ENCODE results near the gene PGGHG.
A peak's percentile ranks its signal among the peaks of the same experiment; 100 is the strongest.
"Not testable (repeated sequence)": the region's sequence is repeated elsewhere in the genome, so short reads cannot be mapped to it uniquely, and the experiment has no call there.

Gene PGGHG

DNA sequence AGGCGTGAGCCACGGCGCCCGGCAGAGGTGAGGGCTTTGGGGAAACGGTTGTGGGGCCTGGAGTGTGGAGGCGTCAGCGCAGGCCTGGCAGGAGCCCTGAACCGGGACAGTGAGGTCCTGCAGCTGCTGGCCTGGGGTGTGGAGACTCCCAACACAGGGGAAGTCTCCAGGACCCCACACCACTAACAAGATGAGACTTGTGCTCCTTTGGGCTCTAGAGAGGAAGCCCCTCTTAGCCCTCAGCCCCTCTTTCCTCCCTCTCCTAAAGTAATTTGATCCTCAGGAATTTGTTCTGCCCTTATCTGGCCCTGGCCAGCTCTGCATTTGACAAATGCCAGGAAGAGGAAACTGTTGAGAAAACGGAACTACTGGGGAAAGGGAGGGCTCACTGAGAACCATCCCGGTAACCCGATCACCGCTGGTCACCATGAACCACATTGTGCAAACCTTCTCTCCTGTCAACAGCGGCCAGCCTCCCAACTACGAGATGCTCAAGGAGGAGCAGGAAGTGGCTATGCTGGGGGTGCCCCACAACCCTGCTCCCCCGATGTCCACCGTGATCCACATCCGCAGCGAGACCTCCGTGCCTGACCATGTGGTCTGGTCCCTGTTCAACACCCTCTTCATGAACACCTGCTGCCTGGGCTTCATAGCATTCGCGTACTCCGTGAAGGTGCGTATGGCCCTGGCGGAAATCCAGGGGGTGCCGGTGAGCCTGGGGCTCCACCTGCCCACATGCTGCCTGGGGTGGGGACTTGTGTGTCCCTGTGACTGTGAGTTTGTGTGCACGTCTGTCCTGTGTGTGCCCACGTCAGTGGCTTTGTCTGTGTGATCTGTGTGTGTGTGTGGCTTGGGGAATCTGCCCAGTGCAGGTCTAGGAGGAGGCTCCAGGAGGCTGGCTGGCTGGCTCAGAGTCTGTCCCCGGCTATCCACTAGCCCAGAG is 19.1 kb downstream of the PGGHG start, which contains the start of gene IFITM2:
IFITM2 (plus strand) TSS at position 51 of the 943 bp plus-strand sequence; CDS start at position 428, 377 bp downstream.
- Histone ChIP-seq H3K4ac (ENCODE audit: low read depth, low read length) (peak within 1 kb of the TSS; percentile 33), H2BK12ac (ENCODE audit: low read length) (peak within 1 kb of the TSS; percentile 89), H2BK120ac (ENCODE audit: insufficient read depth, low read length, poor library complexity) (peak within 1 kb of the TSS; percentile 61), H3K4me2 (ENCODE audit: low read length) (peak within 1 kb of the TSS; percentile 56), H3K14ac (ENCODE audit: low read length) (peak within 1 kb of the TSS; percentile 59), H3K4me1 (ENCODE audit: control insufficient read depth in 1 of 2, insufficient read depth in 2 of 2, low read length in 2 of 2) (peaks cover 12 to 19% of the 10 kb centered on the region in 2 experiments), H4K8ac (ENCODE audit: low read depth, low read length) (peak within 1 kb of the TSS; percentile 67), H2AFZ (ENCODE audit: insufficient read depth, low read length, poor library complexity) (peak within 1 kb of the TSS; percentile 17), H3K27ac (ENCODE audit: low read depth, low read length) (peak within 1 kb of the TSS; percentile 32), H3K18ac (ENCODE audit: low read length) (peak within 1 kb of the TSS; percentile 42), H4K91ac (ENCODE audit: low read depth, low read length) (peak within 1 kb of the TSS; percentile 84), H3K4me3 (ENCODE audit: low read depth, low read length) (peak within 1 kb of the TSS; percentile 51), H2AK5ac (ENCODE audit: low read length) (peak within 1 kb of the TSS; percentile 38)
- not testable (repeated sequence) for H4K12ac ChIP-seq (ENCODE audit: low read depth, low read length); H3K36me3 ChIP-seq (ENCODE audit: control insufficient read depth in 1 of 2, insufficient read depth in 2 of 2, low read length in 2 of 2); H3K23ac ChIP-seq (ENCODE audit: low read length); H3K27me3 ChIP-seq (ENCODE audit: insufficient read depth, low read length); H3K79me1 ChIP-seq (ENCODE audit: low read length); H3K9ac ChIP-seq (ENCODE audit: low read length); H3K9me3 ChIP-seq (ENCODE audit: insufficient read depth, low read depth, low read length); H2BK5ac ChIP-seq (ENCODE audit: low read depth, low read length, poor library complexity); H3K79me2 ChIP-seq (ENCODE audit: control insufficient read depth, insufficient read depth, low read length, poor library complexity)
- DNase-seq: peak in 1 of 2 donors; percentile 44
- no CpG with 5 or more reads among the region's 28 CpGs for WGBS (ENCODE audit: extremely low coverage, insufficient coverage, insufficient read length)

DNA sequence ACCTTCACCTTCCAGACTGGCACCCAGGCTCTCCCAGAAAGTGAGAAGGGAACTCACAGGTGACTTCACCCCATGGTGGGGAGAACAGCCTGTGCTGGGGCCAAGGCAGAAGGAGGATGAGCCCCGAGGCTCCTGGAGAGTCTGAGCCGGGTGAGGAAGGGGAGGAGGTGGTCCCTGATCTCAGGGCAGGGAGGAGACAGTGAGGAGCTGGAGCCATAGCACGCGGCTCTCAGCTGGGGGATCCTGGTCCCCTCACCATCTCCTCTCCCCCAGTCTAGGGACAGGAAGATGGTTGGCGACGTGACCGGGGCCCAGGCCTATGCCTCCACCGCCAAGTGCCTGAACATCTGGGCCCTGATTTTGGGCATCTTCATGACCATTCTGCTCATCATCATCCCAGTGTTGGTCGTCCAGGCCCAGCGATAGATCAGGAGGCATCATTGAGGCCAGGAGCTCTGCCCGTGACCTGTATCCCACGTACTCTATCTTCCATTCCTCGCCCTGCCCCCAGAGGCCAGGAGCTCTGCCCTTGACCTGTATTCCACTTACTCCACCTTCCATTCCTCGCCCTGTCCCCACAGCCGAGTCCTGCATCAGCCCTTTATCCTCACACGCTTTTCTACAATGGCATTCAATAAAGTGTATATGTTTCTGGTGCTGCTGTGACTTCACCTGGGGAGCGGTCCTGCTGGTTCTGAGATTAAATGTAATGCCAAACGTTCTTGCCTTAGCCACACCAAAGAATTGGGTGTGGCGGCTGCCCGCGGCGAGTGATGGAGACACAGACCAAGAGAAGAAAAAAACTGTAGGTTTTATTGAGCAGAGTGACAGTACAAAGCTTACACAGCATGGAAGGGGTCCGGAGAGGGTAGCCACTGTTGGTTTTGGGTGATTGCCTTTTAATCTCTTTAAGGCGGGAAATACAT is 20.1 kb downstream of the PGGHG start:
- H3K9ac ChIP-seq (ENCODE audit: low read length); H3K27me3 ChIP-seq (ENCODE audit: insufficient read depth, low read length); H3K4me3 ChIP-seq (ENCODE audit: low read depth, low read length); H2BK120ac ChIP-seq (ENCODE audit: insufficient read depth, low read length, poor library complexity); H4K8ac ChIP-seq (ENCODE audit: low read depth, low read length); H3K9me3 ChIP-seq (ENCODE audit: insufficient read depth, low read depth, low read length); H3K4me2 ChIP-seq (ENCODE audit: low read length); H2BK5ac ChIP-seq (ENCODE audit: low read depth, low read length, poor library complexity); H2BK12ac ChIP-seq (ENCODE audit: low read length); H3K36me3 ChIP-seq (ENCODE audit: control insufficient read depth in 1 of 2, insufficient read depth in 2 of 2, low read length in 2 of 2); H3K14ac ChIP-seq (ENCODE audit: low read length); H3K27ac ChIP-seq (ENCODE audit: low read depth, low read length); H2AFZ ChIP-seq (ENCODE audit: insufficient read depth, low read length, poor library complexity); H3K18ac ChIP-seq (ENCODE audit: low read length); H3K4ac ChIP-seq (ENCODE audit: low read depth, low read length); H3K23ac ChIP-seq (ENCODE audit: low read length); H4K91ac ChIP-seq (ENCODE audit: low read depth, low read length); H4K12ac ChIP-seq (ENCODE audit: low read depth, low read length); H2AK5ac ChIP-seq (ENCODE audit: low read length); H3K79me2 ChIP-seq (ENCODE audit: control insufficient read depth, insufficient read depth, low read length, poor library complexity): not testable (repeated sequence)
- DNase-seq: peak; percentile 90 to 94
- H3K79me1 ChIP-seq (ENCODE audit: low read length): peaks cover 12% of the 10 kb centered on the region
- WGBS (ENCODE audit: extremely low coverage, insufficient coverage, insufficient read length): no CpG with 5 or more reads among the region's 24 CpGs
- H3K4me1 ChIP-seq (ENCODE audit: control insufficient read depth in 1 of 2, insufficient read depth in 2 of 2, low read length in 2 of 2): peaks cover 18 to 24% of the 10 kb centered on the region in 2 experiments

DNA sequence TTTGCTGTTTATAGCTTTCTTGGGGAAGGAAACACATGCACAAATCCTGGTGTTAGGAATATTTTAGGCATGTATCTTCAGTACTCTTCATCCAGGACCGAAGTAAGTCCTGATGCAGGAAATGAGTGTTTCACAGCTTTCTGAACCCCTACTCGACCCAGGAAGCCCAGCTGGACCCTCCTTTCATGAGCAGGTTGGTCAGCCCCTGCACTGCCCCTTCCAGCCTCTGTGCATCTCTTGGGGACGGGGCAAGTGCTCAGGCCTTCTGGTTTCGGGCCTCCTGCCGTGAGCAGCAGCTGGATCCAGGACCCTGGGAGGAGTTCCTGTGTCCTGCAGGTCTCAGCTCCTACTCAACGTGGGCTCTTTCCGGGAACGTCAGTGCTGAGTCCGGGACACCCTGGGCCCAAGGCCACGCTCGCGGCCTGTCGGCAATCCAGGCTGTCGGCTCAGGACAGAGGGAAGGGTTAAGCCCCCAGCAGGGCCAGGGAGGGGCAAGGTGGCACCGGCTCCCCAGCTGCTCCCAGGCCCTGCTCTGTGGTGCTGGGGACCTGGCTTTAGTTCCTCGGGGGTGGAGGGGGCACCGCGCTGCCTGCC is 21.1 kb downstream of the PGGHG start:
- not testable (repeated sequence) for H3K79me2 ChIP-seq (ENCODE audit: control insufficient read depth, insufficient read depth, low read length, poor library complexity); H3K27me3 ChIP-seq (ENCODE audit: insufficient read depth, low read length); H3K9ac ChIP-seq (ENCODE audit: low read length); H2BK12ac ChIP-seq (ENCODE audit: low read length); H3K14ac ChIP-seq (ENCODE audit: low read length); H2AK5ac ChIP-seq (ENCODE audit: low read length); H4K91ac ChIP-seq (ENCODE audit: low read depth, low read length); H2BK120ac ChIP-seq (ENCODE audit: insufficient read depth, low read length, poor library complexity); H2BK5ac ChIP-seq (ENCODE audit: low read depth, low read length, poor library complexity); H4K8ac ChIP-seq (ENCODE audit: low read depth, low read length); H3K18ac ChIP-seq (ENCODE audit: low read length); H3K4ac ChIP-seq (ENCODE audit: low read depth, low read length); H3K36me3 ChIP-seq (ENCODE audit: control insufficient read depth in 1 of 2, insufficient read depth in 2 of 2, low read length in 2 of 2); DNase-seq; H3K27ac ChIP-seq (ENCODE audit: low read depth, low read length); H3K9me3 ChIP-seq (ENCODE audit: insufficient read depth, low read depth, low read length); H3K4me3 ChIP-seq (ENCODE audit: low read depth, low read length); H3K23ac ChIP-seq (ENCODE audit: low read length); H4K12ac ChIP-seq (ENCODE audit: low read depth, low read length); H2AFZ ChIP-seq (ENCODE audit: insufficient read depth, low read length, poor library complexity)
- Histone ChIP-seq H3K4me2 (ENCODE audit: low read length) (peak overlapping the region; percentile 0), H3K79me1 (ENCODE audit: low read length) (peaks cover 13% of the 10 kb centered on the region), H3K4me1 (ENCODE audit: control insufficient read depth in 1 of 2, insufficient read depth in 2 of 2, low read length in 2 of 2) (peaks cover 20 to 26% of the 10 kb centered on the region in 2 experiments)
- WGBS (ENCODE audit: extremely low coverage, insufficient coverage, insufficient read length): no CpG with 5 or more reads among the region's 18 CpGs
